ENCODE results near the gene DNAJB8.

DNA sequence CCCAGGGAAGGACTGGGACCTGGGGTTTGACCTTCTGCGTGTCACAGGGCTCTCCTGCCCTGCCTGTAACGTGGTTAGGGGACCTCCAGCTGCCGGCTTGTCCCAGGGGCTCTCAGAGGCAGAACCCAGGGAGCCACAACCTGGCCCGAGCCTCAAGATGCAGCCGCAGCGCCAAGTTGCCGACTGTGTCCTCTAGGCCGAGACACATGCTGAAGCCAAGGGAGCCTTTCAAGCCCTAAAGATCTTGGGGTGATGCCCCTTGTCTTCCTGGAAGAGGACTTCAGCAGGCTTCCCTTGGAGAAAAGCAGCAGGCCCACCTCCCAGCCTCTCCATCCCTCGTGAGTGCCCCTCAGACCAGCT lies 7.2 kb downstream of the DNAJB8 start:
- TF ChIP-seq, protein P1, sequence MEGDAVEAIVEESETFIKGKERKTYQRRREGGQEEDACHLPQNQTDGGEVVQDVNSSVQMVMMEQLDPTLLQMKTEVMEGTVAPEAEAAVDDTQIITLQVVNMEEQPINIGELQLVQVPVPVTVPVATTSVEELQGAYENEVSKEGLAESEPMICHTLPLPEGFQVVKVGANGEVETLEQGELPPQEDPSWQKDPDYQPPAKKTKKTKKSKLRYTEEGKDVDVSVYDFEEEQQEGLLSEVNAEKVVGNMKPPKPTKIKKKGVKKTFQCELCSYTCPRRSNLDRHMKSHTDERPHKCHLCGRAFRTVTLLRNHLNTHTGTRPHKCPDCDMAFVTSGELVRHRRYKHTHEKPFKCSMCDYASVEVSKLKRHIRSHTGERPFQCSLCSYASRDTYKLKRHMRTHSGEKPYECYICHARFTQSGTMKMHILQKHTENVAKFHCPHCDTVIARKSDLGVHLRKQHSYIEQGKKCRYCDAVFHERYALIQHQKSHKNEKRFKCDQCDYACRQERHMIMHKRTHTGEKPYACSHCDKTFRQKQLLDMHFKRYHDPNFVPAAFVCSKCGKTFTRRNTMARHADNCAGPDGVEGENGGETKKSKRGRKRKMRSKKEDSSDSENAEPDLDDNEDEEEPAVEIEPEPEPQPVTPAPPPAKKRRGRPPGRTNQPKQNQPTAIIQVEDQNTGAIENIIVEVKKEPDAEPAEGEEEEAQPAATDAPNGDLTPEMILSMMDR (IDR thresholded peaks at IDR 0.05; ENCODE audit: low read depth, low read length): no peak
- TF ChIP-seq, protein P2, sequence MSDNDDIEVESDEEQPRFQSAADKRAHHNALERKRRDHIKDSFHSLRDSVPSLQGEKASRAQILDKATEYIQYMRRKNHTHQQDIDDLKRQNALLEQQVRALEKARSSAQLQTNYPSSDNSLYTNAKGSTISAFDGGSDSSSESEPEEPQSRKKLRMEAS (IDR thresholded peaks at IDR 0.05; ENCODE audit: low read depth, low read length): no peak

All from NB4 (cell line).